ENCODE measurements around the gene OR10A4. TPM values are rescaled to one million over a fixed set of nuclear protein-coding genes. Genes with fewer than 3 reads are reported as not detected.

Gene OR10A4
- polyA plus RNA-seq, 1 donor from 2014 or later = not detected

- Histone ChIP-seq H3K4me3 (ENCODE audit: low read length) (no peak overlapping the region), H3K27me3 (ENCODE audit: insufficient read depth, low read depth, low read length) (no peaks in the 10 kb centered on the region), H3F3A (ENCODE audit: insufficient read depth, low read length, poor library complexity, severe bottlenecking) (no peaks in the 10 kb centered on the region), H3K9me2 (ENCODE audit: insufficient read depth, low read length) (no peaks in the 10 kb centered on the region), H3K36me3 (ENCODE audit: insufficient read depth, low read length) (no peaks in the 10 kb centered on the region), H2AFZ (ENCODE audit: low read depth, low read length) (no peak overlapping the region), H3K79me2 (replicated peaks; ENCODE audit: insufficient read depth, low read length) (no peaks in the 10 kb centered on the region), H4K20me1 (ENCODE audit: insufficient read depth) (no peaks in the 10 kb centered on the region), H3K27ac (ENCODE audit: low read length) (no peak overlapping the region), H3K4me2 (ENCODE audit: low read length) (no peak overlapping the region), H3K9me3 (ENCODE audit: low read length) (no peaks in the 10 kb centered on the region), H3K9ac (ENCODE audit: low read length) (no peak overlapping the region)
- TF ChIP-seq SMC3 (conservative IDR thresholded peaks at IDR 0.05; ENCODE audit: poor library complexity) = no peak
- no peak for TF ChIP-seq POLR2AphosphoS5 (IDR thresholded peaks at IDR 0.05)
- TF ChIP-seq RAD21 (conservative IDR thresholded peaks at IDR 0.05) = no peak
- TF ChIP-seq EP300 (conservative IDR thresholded peaks at IDR 0.05; ENCODE audit: poor library complexity, severe bottlenecking) = no peak
- TF ChIP-seq TAF1 (IDR thresholded peaks at IDR 0.05; ENCODE audit: low read depth) = no peak
- no peak for TF ChIP-seq CTCF (IDR thresholded peaks at IDR 0.05; ENCODE audit: poor library complexity, severe bottlenecking)
- no peak for TF ChIP-seq EZH2 (IDR thresholded peaks at IDR 0.05; ENCODE audit: borderline replicate concordance, insufficient read depth, low read length, poor library complexity, severe bottlenecking)
- TF ChIP-seq REST (IDR thresholded peaks at IDR 0.05; ENCODE audit: borderline replicate concordance) = no peak
- TF ChIP-seq MXI1 (conservative IDR thresholded peaks at IDR 0.05; ENCODE audit: poor library complexity, severe bottlenecking) = no peak
Measured at GRCh38 chr11:6871278-6871677, 5.1 kb upstream of the OR10A4 start.

- Histone ChIP-seq H3K9me2 (ENCODE audit: insufficient read depth, low read length) (no peaks in the 10 kb centered on the region), H3K36me3 (ENCODE audit: insufficient read depth, low read length) (no peaks in the 10 kb centered on the region), H4K20me1 (ENCODE audit: insufficient read depth) (no peaks in the 10 kb centered on the region), H3K27me3 (ENCODE audit: insufficient read depth, low read depth, low read length) (no peaks in the 10 kb centered on the region), H3K4me3 (ENCODE audit: low read length) (no peak overlapping the region), H3K9ac (ENCODE audit: low read length) (no peak overlapping the region), H3F3A (ENCODE audit: insufficient read depth, low read length, poor library complexity, severe bottlenecking) (no peaks in the 10 kb centered on the region), H3K79me2 (replicated peaks; ENCODE audit: insufficient read depth, low read length) (no peaks in the 10 kb centered on the region), H3K9me3 (ENCODE audit: low read length) (no peaks in the 10 kb centered on the region), H3K4me2 (ENCODE audit: low read length) (no peak overlapping the region), H3K27ac (ENCODE audit: low read length) (no peak overlapping the region), H2AFZ (ENCODE audit: low read depth, low read length) (no peak overlapping the region)
- TF ChIP-seq RAD21 (conservative IDR thresholded peaks at IDR 0.05) = no peak
Measured at GRCh38 chr11:6875761-6876160, 664 bp upstream of the OR10A4 start.

GRCh38 chr11:6876914-6877313 is 489 bp downstream of the OR10A4 start:
- H3K27ac ChIP-seq (ENCODE audit: low read length) = no peak overlapping the region
- H3K27me3 ChIP-seq (ENCODE audit: insufficient read depth, low read depth, low read length) = no peaks in the 10 kb centered on the region
- no peaks in the 10 kb centered on the region for H3K9me3 ChIP-seq (ENCODE audit: low read length)
- no peak overlapping the region for H3K4me3 ChIP-seq (ENCODE audit: low read length)
- H2AFZ ChIP-seq (ENCODE audit: low read depth, low read length) = no peak overlapping the region
- H3K4me2 ChIP-seq (ENCODE audit: low read length) = no peak overlapping the region
- no peaks in the 10 kb centered on the region for H3K79me2 ChIP-seq (replicated peaks; ENCODE audit: insufficient read depth, low read length)
- no peaks in the 10 kb centered on the region for H4K20me1 ChIP-seq (ENCODE audit: insufficient read depth)
- TF ChIP-seq CTCF (IDR thresholded peaks at IDR 0.05; ENCODE audit: poor library complexity, severe bottlenecking) = no peak
- no peak for TF ChIP-seq TAF1 (IDR thresholded peaks at IDR 0.05; ENCODE audit: low read depth)
- no peak for TF ChIP-seq RAD21 (conservative IDR thresholded peaks at IDR 0.05)
- TF ChIP-seq EP300 (conservative IDR thresholded peaks at IDR 0.05; ENCODE audit: poor library complexity, severe bottlenecking) = no peak
- no peak for TF ChIP-seq REST (IDR thresholded peaks at IDR 0.05; ENCODE audit: borderline replicate concordance)
- no peak for TF ChIP-seq MXI1 (conservative IDR thresholded peaks at IDR 0.05; ENCODE audit: poor library complexity, severe bottlenecking)
- no peak for TF ChIP-seq EZH2 (IDR thresholded peaks at IDR 0.05; ENCODE audit: borderline replicate concordance, insufficient read depth, low read length, poor library complexity, severe bottlenecking)
- no peak for TF ChIP-seq POLR2AphosphoS5 (IDR thresholded peaks at IDR 0.05)
- TF ChIP-seq SMC3 (conservative IDR thresholded peaks at IDR 0.05; ENCODE audit: poor library complexity) = no peak
- no peak overlapping the region for H3K9ac ChIP-seq (ENCODE audit: low read length)
- H3K36me3 ChIP-seq (ENCODE audit: insufficient read depth, low read length) = no peaks in the 10 kb centered on the region
- no peaks in the 10 kb centered on the region for H3K9me2 ChIP-seq (ENCODE audit: insufficient read depth, low read length)
- no peaks in the 10 kb centered on the region for H3F3A ChIP-seq (ENCODE audit: insufficient read depth, low read length, poor library complexity, severe bottlenecking)

Data from neural cell (in vitro differentiated cells).